Measurements from ENCODE around the gene TPM1. TPM values are rescaled to one million over a fixed set of nuclear protein-coding genes. Genes with fewer than 3 reads are reported as not detected.

TPM1 gene
- total RNA-seq, 1 experiment from 2014 or later = 421 TPM

- peak; percentile 12; the same call in 1 of the 2 replicates for TF ChIP-seq AFF4 (CRISPR knock-in tag; IDR thresholded peaks at IDR 0.05; ENCODE audit: borderline replicate concordance)
- no peak; the same call in 1 of the 2 replicates for TF ChIP-seq IRF1 (CRISPR knock-in tag; IDR thresholded peaks at IDR 0.05)
- no peak; the same call in 1 of the 2 replicates for TF ChIP-seq ZNF138 (CRISPR knock-in tag; conservative IDR thresholded peaks at IDR 0.05)
- TF ChIP-seq ZSCAN18 (CRISPR knock-in tag; IDR thresholded peaks at IDR 0.05) = 0 out of 2 replicates have a peak, but pooled peaks have one; percentile 17
- no peak for TF ChIP-seq ATF3 (CRISPR knock-in tag; conservative IDR thresholded peaks at IDR 0.05)
- TF ChIP-seq SP1 (CRISPR knock-in tag; conservative IDR thresholded peaks at IDR 0.05) = peak; percentile 88
- no peak; the same call in 1 of the 2 replicates for TF ChIP-seq SOX15 (CRISPR knock-in tag; IDR thresholded peaks at IDR 0.05)
- no peak; the same call in 1 of the 2 replicates for TF ChIP-seq TCF7 (CRISPR knock-in tag; IDR thresholded peaks at IDR 0.05; ENCODE audit: low read depth)
- peak; percentile 76; the same call in 1 of the 2 replicates for TF ChIP-seq CREM (CRISPR knock-in tag; IDR thresholded peaks at IDR 0.05)
- 0 out of 2 replicates have a peak, but pooled peaks have one; percentile 41 for TF ChIP-seq ZMAT4 (CRISPR knock-in tag; IDR thresholded peaks at IDR 0.05)
- no peak for TF ChIP-seq MLX (CRISPR knock-in tag; IDR thresholded peaks at IDR 0.05)
- TF ChIP-seq KAT7 (CRISPR knock-in tag; IDR thresholded peaks at IDR 0.05; ENCODE audit: borderline replicate concordance) = peak; percentile 61; the same call in 1 of the 2 replicates
- TF ChIP-seq ETV6 (CRISPR knock-in tag; IDR thresholded peaks at IDR 0.05) = peak; percentile 98
- no peak; the same call in 1 of the 2 replicates for TF ChIP-seq NR3C1 (CRISPR knock-in tag; conservative IDR thresholded peaks at IDR 0.05; ENCODE audit: low read depth)
- peak; percentile 69; the same call in 1 of the 2 replicates for TF ChIP-seq E2F5 (CRISPR knock-in tag; IDR thresholded peaks at IDR 0.05)
- TF ChIP-seq TEAD1 (CRISPR knock-in tag; IDR thresholded peaks at IDR 0.05) = peak; percentile 89; the same call in 1 of the 2 replicates
These were observed 5.7 kb downstream of the TPM1 start (continued) for GRCh38 chr15:63048115-63048775.
